ENCODE measurements around the gene SLC25A26.

The SLC25A26 gene

DNA sequence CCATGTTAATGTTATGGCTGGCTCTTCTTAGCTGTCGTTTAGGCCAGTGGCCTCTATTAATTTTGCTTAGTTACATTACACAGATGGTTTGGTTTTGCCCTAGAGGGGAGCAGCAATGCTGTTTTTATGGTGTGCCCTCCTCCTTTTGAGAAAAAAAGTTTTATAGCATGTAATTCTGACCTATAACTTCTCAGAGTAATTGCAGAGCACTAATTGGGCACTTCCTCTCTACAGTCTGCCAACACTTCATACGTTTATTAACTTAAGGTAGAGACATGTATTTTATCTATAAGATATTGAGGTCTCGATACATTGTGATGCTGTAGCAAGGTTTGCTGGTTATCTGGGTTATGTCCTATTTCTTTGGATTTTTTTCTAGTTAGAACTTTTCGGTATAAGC lies 12.2 kb downstream of the SLC25A26 start:
- no peak overlapping the region for H3K4me3 ChIP-seq (replicated peaks in 1 of 2; ENCODE audit: low read depth in 2 of 2, low read length in 2 of 2)
- TF ChIP-seq CTCF (IDR thresholded peaks at IDR 0.05; ENCODE audit: low read depth, low read length) = no peak
- no peak for DNase-seq (ENCODE audit: low read depth in 2 of 2)

DNA sequence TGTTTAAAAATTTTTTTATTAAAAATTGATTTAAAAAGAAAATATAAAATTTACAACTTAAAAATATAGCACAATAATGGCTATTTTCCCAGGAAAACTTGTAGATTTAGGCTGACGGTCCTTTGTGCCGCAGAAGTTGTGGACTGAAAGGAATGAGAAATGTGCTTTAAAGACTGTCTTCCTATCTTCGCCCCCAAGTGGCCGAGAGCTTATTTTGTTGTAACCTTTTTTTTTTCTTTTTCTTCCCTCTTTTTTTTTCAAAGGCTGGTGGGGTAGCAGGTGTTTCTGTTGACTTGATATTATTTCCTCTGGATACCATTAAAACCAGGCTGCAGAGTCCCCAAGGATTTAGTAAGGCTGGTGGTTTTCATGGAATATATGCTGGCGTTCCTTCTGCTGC lies 15.5 kb downstream of the SLC25A26 start:
- peak; percentile 29 to 33 for DNase-seq (ENCODE audit: low read depth in 2 of 2)
- TF ChIP-seq CTCF (IDR thresholded peaks at IDR 0.05; ENCODE audit: low read depth, low read length) = peak; percentile 22
- H3K4me3 ChIP-seq (replicated peaks in 1 of 2; ENCODE audit: low read depth in 2 of 2, low read length in 2 of 2) = no peak overlapping the region

DNA sequence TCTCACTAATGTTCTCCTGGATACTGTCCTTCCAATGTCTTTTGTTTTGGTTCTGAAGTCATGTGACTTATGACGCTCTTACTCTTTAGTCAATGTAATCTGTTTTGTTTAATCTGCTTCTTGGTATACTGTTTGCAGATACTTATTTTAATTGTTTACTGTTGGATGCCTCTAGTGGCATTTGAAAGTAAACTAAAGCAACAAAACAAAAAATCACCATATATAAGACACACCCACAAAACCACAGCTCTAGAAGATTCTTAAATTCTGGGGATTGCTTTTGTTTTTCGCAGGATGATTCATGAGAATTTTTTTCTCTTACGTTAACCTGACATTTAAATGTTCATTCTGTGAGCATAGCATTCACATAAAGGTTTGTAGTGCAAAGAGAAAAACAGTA lies 16.8 kb downstream of the SLC25A26 start:
- no peak for TF ChIP-seq CTCF (IDR thresholded peaks at IDR 0.05; ENCODE audit: low read depth, low read length)
- no peak for DNase-seq (ENCODE audit: low read depth in 2 of 2)
- no peak overlapping the region for H3K4me3 ChIP-seq (replicated peaks in 1 of 2; ENCODE audit: low read depth in 2 of 2, low read length in 2 of 2)

DNA sequence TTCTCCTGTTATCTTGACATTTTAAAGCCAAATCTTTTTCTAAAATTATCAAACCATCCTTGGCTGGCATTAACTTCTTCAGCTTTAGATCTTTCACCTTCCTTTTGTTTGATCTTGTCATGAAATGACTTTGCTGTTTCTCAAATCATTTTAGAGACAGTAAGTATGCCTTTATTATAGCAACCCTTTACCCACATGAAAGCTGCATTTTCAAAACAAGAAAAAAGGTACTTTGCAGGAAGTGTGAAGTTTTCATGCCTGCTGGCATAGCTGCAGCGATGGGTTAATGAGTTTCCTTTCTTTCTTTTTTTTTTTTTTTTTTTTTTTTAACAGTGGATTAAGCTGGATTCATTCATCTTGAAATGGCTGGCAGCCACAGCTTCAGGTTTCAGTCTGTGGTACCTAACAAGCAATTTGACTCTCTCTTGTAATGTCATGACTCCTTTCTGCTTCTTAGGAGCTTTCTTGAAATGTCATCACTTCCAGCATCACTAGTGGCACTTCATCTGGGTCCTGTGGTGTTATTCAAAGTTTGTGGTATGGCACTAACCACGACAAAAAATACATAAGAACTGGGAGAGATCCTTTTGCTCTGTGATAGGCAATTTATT lies 18.8 kb downstream of the SLC25A26 start:
- H3K4me3 ChIP-seq (replicated peaks in 1 of 2; ENCODE audit: low read depth in 2 of 2, low read length in 2 of 2) = no peak overlapping the region
- TF ChIP-seq CTCF (IDR thresholded peaks at IDR 0.05; ENCODE audit: low read depth, low read length) = no peak
- no peak for DNase-seq (ENCODE audit: low read depth in 2 of 2)

DNA sequence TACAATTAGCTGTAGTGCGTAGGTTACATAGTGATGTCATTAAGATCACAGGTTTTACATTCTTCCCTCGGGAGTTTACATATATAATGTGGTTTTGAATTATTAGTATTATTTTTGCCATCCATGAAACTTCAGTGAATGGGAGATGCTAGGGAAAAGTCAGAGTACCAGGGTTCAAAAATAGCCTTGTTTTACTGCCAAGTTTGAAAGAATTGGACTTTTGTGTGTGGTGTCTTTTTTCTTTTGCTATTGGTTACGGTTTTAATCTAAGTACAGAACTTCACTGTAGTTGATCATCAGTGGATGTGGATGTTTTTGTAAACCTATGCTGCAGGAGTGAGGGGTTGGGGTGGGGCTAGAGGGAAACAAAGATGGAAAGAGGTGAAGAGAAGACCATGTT lies 20.7 kb downstream of the SLC25A26 start:
- H3K4me3 ChIP-seq (replicated peaks in 1 of 2; ENCODE audit: low read depth in 2 of 2, low read length in 2 of 2) = no peak overlapping the region
- DNase-seq (ENCODE audit: low read depth in 2 of 2) = no peak
- TF ChIP-seq CTCF (IDR thresholded peaks at IDR 0.05; ENCODE audit: low read depth, low read length) = no peak

DNA sequence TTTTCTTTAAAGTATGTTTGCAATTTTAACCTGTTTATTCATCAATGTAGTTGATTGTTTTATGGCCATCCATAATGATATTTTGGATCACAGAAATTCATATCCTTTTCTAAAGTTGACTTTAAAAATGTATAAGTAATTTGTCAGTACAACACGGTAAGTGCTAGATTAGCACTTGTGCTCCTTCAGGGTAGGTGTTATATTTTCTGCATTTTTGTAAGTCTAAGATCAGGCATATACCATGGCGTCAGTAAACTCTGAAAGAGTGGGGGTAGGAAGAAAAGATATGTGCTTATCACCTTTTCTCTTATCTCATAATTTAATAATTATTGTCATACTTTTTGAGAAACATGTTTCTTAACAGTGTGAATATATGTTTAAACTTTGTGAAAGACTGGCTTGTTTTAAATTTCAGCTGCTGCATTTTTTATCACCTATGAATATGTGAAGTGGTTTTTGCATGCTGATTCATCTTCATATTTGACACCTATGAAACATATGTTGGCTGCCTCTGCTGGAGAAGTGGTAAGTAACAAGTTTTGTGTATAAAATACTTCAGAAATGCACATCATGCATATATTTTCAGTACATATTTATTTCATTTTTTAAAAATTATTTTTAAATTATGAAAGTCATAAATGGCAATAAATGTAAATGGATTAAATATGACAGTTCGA lies 22.1 kb downstream of the SLC25A26 start:
- no peak for TF ChIP-seq CTCF (IDR thresholded peaks at IDR 0.05; ENCODE audit: low read depth, low read length)
- no peak for DNase-seq (ENCODE audit: low read depth in 2 of 2)

More for the DNA sequence above, 22.1 kb downstream of the SLC25A26 start:
- no peak overlapping the region for H3K4me3 ChIP-seq (replicated peaks in 1 of 2; ENCODE audit: low read depth in 2 of 2, low read length in 2 of 2)
